Measurements from ENCODE around the gene IREB2. TPM values are rescaled to one million over a fixed set of nuclear protein-coding genes. Genes with fewer than 3 reads are reported as not detected.

Gene IREB2
- total and polyA plus RNA-seq, 7 donors = 11.0 to 46.5 (median 29.2) TPM

DNA sequence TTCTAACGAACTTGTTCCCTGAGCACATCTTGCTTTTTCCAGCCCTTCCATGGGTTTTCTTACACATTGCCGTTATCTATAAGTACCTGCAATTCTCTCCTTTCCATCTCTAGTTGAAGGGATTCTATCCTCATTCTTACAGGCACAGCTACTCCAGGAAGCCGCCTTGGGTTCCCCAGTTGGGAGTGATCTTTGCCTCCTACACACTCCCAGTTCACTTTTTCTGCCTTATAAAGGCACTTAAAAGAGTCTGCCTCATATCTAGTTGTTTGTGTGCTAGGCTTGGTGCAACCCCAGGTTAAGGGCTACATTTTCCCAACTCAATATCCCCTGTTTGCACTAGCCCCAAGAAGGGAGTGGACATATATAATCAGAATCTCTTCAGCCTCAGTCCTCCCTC is 44.0 kb upstream of the IREB2 start:
- Histone ChIP-seq H3K9me3 (no peaks in the 10 kb centered on the region), H3K36me3 (ENCODE audit: insufficient read depth in 1 of 2, low read depth in 1 of 2) (no peaks in the 10 kb centered on the region), H3K4me3 (no peak overlapping the region), H3K4me1 (no peaks in the 10 kb centered on the region), H3K27ac (no peak overlapping the region), H3K27me3 (ENCODE audit: insufficient read depth in 3 of 3, low read length in 2 of 3) (peaks cover 0 to 4% (median under 1%) of the 10 kb centered on the region in 3 donors)
- TF ChIP-seq CTCF (IDR thresholded peaks at IDR 0.05) = no peak
- intact Hi-C loops (cut with DNase I) = no loop called here
- 88 to 97% (median 96%) methylated on average over 3 of the region's 3 CpGs for WGBS, 3 donors
- ATAC-seq = no peak
- DNase-seq = no peak

GRCh38 chr15:78394981-78395616 is 42.9 kb upstream of the IREB2 start:
- H3K36me3 ChIP-seq (ENCODE audit: insufficient read depth in 1 of 2, low read depth in 1 of 2) = no peaks in the 10 kb centered on the region
- no peak overlapping the region for H3K27ac ChIP-seq
- no peaks in the 10 kb centered on the region for H3K9me3 ChIP-seq
- 52 to 55% (median 52%) methylated on average over 13 of the region's 13 CpGs for WGBS, 3 donors
- no peak for ATAC-seq
- H3K4me1 ChIP-seq = no peaks in the 10 kb centered on the region
- DNase-seq = no peak
- no peak overlapping the region for H3K4me3 ChIP-seq
- TF ChIP-seq CTCF (IDR thresholded peaks at IDR 0.05) = no peak
- H3K27me3 ChIP-seq (ENCODE audit: insufficient read depth in 3 of 3, low read length in 2 of 3) = peaks cover 0 to 4% (median 0%) of the 10 kb centered on the region in 3 donors
- intact Hi-C loops (cut with DNase I) = no loop called here

- no peaks in the 10 kb centered on the region for H3K4me1 ChIP-seq
- intact Hi-C loops (cut with DNase I) = no loop called here
- no peak overlapping the region for H3K4me3 ChIP-seq
- H3K27me3 ChIP-seq (ENCODE audit: insufficient read depth in 3 of 3, low read length in 2 of 3) = peaks cover 0 to 4% (median 0%) of the 10 kb centered on the region in 3 donors
- ATAC-seq (no peak), DNase-seq (no peak)
- 81 to 92% (median 88%) methylated on average over 9 of the region's 9 CpGs for WGBS, 3 donors
- H3K36me3 ChIP-seq (ENCODE audit: insufficient read depth in 1 of 2, low read depth in 1 of 2) = no peaks in the 10 kb centered on the region
- no peak overlapping the region for H3K27ac ChIP-seq
- H3K9me3 ChIP-seq = no peaks in the 10 kb centered on the region
- no peak for TF ChIP-seq CTCF (IDR thresholded peaks at IDR 0.05)
Measured at GRCh38 chr15:78396186-78396814, 41.7 kb upstream of the IREB2 start.

DNA sequence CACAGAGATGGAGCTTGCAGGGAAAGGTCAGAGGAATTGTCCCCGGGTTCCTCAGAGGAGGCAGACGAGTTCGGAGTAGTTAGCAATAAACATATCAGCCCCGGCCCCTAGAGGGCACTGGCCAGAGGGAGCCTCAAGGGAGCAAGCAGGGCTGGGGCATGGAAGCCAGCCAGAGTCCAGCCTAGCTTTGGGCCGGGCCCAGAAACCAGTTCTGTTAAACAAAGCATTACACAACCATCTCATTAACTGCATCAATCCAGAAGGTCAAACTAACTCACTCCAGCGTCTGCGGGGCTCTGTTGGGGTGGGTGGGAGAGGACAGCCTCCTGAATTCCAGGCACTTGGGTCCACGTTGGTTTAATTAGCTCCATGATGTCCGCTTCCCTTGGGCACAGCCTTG is 41.0 kb upstream of the IREB2 start:
- no peak overlapping the region for H3K4me3 ChIP-seq
- intact Hi-C loops (cut with DNase I) = no loop called here
- WGBS, 3 donors = 26 to 50% (median 29%) methylated on average over 9 of the region's 9 CpGs
- ATAC-seq = peak; percentile 59 to 90 (median 86)
- H3K4me1 ChIP-seq = no peaks in the 10 kb centered on the region
- H3K27me3 ChIP-seq (ENCODE audit: insufficient read depth in 3 of 3, low read length in 2 of 3) = peaks cover 0 to 4% (median 3%) of the 10 kb centered on the region in 3 donors
- H3K36me3 ChIP-seq (ENCODE audit: insufficient read depth in 1 of 2, low read depth in 1 of 2) = no peaks in the 10 kb centered on the region
- no peaks in the 10 kb centered on the region for H3K9me3 ChIP-seq
- TF ChIP-seq CTCF (IDR thresholded peaks at IDR 0.05) = peak; percentile 39
- no peak overlapping the region for H3K27ac ChIP-seq
- DNase-seq = peak; percentile 52 to 77

Measured in psoas muscle (tissue), 8 donors.